ENCODE results near the gene NEK6.

Gene NEK6

DNA sequence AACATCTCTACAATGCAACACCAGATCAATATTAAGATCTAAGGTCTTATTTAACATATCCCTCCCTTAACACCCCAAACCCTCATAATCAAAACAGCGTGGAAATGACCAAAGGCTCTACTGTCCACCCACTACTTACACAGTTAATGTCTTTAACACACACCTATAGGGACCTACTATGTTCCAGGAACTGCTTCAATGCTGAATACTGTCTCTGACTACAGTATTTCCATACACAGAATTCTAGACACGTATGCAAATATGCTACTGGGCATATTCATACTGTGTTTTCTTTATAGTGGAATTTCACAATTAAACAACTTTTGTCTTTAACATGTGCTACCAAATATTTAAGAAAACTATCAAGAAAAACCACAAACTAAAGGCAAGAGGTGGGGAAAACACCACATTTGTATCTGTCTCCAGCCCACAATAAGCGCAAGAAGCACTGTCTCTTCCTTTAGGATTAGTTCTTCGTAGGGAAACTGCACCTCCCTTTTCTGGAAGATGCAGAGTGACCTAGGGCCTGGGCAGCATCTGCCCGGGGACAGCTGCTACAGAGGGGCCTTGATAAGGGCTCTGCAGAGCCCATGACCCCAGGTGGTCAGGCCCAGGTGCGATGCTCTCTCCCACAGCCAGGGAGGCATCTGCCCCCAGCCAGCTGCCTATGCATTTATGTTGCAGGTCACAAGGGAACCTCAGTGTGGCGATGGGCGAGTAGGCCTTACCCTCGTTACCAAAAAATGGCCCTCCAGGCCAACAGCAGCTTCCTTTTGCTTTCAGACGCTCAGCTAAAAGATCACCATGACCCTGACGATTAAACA lies 102.3 kb downstream of the NEK6 start:
- no peaks in the 10 kb centered on the region for H3K27me3 Mint-ChIP-seq (ENCODE audit: low read depth)
- no peak overlapping the region for H3K4me3 Mint-ChIP-seq
- H3K9me3 Mint-ChIP-seq: no peaks in the 10 kb centered on the region
- H3K27ac Mint-ChIP-seq: no peak overlapping the region
- H3K36me3 Mint-ChIP-seq (ENCODE audit: low read depth): peaks cover 17% of the 10 kb centered on the region
- DNase-seq (ENCODE audit: low spot score): no peak
- peaks cover 25% of the 10 kb centered on the region for H3K4me1 Mint-ChIP-seq (ENCODE audit: low read depth)

GRCh38 chr9:124361128-124361527 lies 103.4 kb downstream of the NEK6 start:
- H3K36me3 Mint-ChIP-seq (ENCODE audit: low read depth): peaks cover 15% of the 10 kb centered on the region
- H3K4me3 Mint-ChIP-seq: no peak overlapping the region
- H3K4me1 Mint-ChIP-seq (ENCODE audit: low read depth): peaks cover 26% of the 10 kb centered on the region
- no peak for DNase-seq (ENCODE audit: low spot score)
- no peak overlapping the region for H3K27ac Mint-ChIP-seq
- no peaks in the 10 kb centered on the region for H3K27me3 Mint-ChIP-seq (ENCODE audit: low read depth)
- no peaks in the 10 kb centered on the region for H3K9me3 Mint-ChIP-seq

DNA sequence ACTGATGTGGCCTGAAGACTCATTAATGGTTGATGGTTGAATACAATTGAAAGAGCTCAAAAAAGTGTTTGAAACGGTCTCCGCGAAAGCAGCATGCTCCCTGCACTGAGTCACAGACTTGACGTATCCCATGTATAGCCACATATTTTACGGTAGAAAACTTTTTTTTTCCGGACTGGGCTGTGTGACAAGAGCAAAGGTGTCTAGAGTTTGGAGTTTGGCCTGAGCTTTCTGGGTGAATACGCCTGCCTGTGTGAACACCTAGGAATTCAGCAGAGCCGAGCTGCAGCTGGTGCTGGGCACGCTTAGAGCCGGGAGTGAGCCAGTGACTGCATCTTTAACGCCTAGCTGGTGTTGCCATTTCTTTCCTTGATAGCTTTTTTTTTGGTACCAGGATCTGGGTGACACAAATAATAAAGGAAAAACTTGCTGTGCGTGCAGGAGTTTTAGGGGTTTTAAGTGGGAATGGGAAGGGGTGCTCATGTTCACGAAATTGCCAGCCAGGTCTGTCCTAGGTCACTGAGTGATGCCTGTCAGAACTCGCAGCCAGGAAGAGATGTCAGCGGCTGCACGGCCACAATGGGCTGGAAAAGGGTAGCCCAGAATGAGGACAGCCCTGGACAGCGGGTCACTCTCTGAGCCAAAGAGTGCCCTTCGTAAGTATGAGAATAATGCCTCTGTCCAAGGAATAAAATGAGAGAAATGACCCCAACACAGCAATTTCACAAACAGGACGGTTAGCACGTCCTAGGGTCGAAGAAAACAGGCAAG lies 105.8 kb downstream of the NEK6 start:
- peaks cover 7% of the 10 kb centered on the region for H3K36me3 Mint-ChIP-seq (ENCODE audit: low read depth)
- no peaks in the 10 kb centered on the region for H3K9me3 Mint-ChIP-seq
- peaks cover 20% of the 10 kb centered on the region for H3K4me1 Mint-ChIP-seq (ENCODE audit: low read depth)
- H3K27me3 Mint-ChIP-seq (ENCODE audit: low read depth): no peaks in the 10 kb centered on the region
- no peak overlapping the region for H3K4me3 Mint-ChIP-seq
- no peak for DNase-seq (ENCODE audit: low spot score)
- no peak overlapping the region for H3K27ac Mint-ChIP-seq

- Mint-ChIP-seq H3K27me3 (ENCODE audit: low read depth) (no peaks in the 10 kb centered on the region), H3K27ac (no peak overlapping the region), H3K4me3 (no peak overlapping the region), H3K9me3 (no peaks in the 10 kb centered on the region), H3K4me1 (ENCODE audit: low read depth) (peaks cover 19% of the 10 kb centered on the region), H3K36me3 (ENCODE audit: low read depth) (peaks cover 7% of the 10 kb centered on the region)
- no peak for DNase-seq (ENCODE audit: low spot score)
These were observed 106.4 kb downstream of the NEK6 start for GRCh38 chr9:124364141-124364540.

DNA sequence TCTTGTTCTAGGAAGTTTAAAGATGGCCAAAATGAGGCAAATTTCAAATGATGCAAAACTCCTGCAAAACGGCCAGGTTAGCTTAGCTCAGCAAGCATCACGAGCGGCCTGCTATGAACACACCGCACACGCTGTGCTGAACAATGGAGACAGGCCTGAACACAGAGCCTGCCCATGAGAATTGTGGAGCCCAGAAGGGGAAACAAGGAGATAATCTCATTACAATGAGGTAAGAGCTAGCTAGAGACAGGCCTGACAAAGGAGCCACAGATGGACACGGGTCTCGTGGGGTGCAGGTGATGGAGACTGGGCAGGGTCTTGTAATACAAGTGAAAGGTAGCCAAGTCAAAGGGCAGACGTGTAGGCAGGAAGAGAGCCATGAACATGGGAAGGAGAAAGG lies 107.3 kb downstream of the NEK6 start:
- H3K27ac Mint-ChIP-seq: no peak overlapping the region
- no peak overlapping the region for H3K4me3 Mint-ChIP-seq
- H3K4me1 Mint-ChIP-seq (ENCODE audit: low read depth): peaks cover 14% of the 10 kb centered on the region
- H3K27me3 Mint-ChIP-seq (ENCODE audit: low read depth): no peaks in the 10 kb centered on the region
- no peaks in the 10 kb centered on the region for H3K9me3 Mint-ChIP-seq
- no peak for DNase-seq (ENCODE audit: low spot score)
- H3K36me3 Mint-ChIP-seq (ENCODE audit: low read depth): peaks cover 4% of the 10 kb centered on the region

GRCh38 chr9:124366476-124367220 lies 108.9 kb downstream of the NEK6 start:
- no peak for DNase-seq (ENCODE audit: low spot score)
- H3K36me3 Mint-ChIP-seq (ENCODE audit: low read depth): peaks cover 4% of the 10 kb centered on the region
- peaks cover 14% of the 10 kb centered on the region for H3K4me1 Mint-ChIP-seq (ENCODE audit: low read depth)
- H3K27ac Mint-ChIP-seq: no peak overlapping the region
- H3K27me3 Mint-ChIP-seq (ENCODE audit: low read depth): no peaks in the 10 kb centered on the region
- H3K4me3 Mint-ChIP-seq: no peak overlapping the region
- H3K9me3 Mint-ChIP-seq: no peaks in the 10 kb centered on the region

DNA sequence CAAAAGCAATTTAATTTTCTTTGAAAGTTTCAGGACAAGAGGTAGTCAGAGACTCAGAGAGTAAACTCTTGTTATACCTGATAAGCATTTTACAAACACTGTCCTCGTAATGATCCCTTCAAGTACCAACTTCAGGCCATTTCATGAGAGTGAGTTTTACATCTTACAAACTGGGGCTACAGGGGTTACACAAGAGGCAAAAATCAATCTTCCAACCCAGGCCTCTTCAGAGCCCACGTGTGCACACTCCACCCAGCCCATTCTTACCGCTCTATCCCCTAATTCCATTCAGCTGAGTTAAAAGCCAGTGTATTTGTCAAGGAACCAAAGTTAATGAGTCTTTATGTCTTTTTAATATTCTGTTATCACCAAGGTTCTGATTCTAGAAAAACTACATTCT lies 110.9 kb downstream of the NEK6 start:
- Mint-ChIP-seq H3K4me1 (ENCODE audit: low read depth) (peaks cover 14% of the 10 kb centered on the region), H3K9me3 (peaks cover under 1% of the 10 kb centered on the region), H3K36me3 (ENCODE audit: low read depth) (peaks cover 9% of the 10 kb centered on the region), H3K4me3 (no peak overlapping the region), H3K27me3 (ENCODE audit: low read depth) (no peaks in the 10 kb centered on the region), H3K27ac (no peak overlapping the region)
- no peak for DNase-seq (ENCODE audit: low spot score)

GRCh38 chr9:124369231-124369797 lies 111.6 kb downstream of the NEK6 start:
- Mint-ChIP-seq H3K36me3 (ENCODE audit: low read depth) (peaks cover 12% of the 10 kb centered on the region), H3K27me3 (ENCODE audit: low read depth) (no peaks in the 10 kb centered on the region), H3K9me3 (peaks cover 5% of the 10 kb centered on the region), H3K4me1 (ENCODE audit: low read depth) (peaks cover 14% of the 10 kb centered on the region), H3K4me3 (no peak overlapping the region), H3K27ac (no peak overlapping the region)
- no peak for DNase-seq (ENCODE audit: low spot score)

DNA sequence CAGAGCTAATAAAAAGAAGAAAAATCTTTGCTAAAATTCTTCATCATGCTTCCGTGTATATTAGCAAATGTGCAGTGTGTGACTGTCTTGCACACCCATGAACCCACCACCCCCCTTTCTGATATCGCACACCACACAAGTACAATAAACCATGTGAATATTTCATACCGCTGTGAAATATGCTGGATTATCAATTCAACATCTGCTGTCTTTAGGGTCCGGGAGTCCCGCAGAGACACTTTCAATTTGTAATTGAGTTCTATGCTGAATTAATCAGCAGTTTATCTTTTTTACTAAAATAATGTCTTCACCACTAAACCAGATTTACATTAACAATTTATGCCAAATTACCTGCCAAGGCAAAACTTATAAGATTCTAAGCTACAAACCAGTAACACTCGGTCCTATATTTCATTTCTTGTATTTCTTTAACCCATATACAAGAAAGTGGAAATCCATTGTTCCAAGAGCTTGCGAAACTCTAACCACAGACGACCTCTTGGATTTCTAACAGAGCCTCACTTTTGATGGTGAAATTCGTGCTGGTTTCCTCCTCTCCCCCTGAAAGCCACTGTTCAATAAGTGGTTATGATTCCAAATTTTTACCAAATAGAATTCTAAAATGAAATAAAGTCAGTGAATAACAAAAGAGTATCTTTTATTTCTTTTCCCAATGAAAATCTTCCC lies 113.3 kb downstream of the NEK6 start:
- Mint-ChIP-seq H3K4me1 (ENCODE audit: low read depth) (peaks cover 10% of the 10 kb centered on the region), H3K4me3 (no peak overlapping the region), H3K27me3 (ENCODE audit: low read depth) (no peaks in the 10 kb centered on the region), H3K36me3 (ENCODE audit: low read depth) (peaks cover 12% of the 10 kb centered on the region), H3K9me3 (peaks cover 5% of the 10 kb centered on the region), H3K27ac (no peak overlapping the region)
- DNase-seq (ENCODE audit: low spot score): no peak

GRCh38 chr9:124372038-124372437 lies 114.3 kb downstream of the NEK6 start:
- no peak for DNase-seq (ENCODE audit: low spot score)
- Mint-ChIP-seq H3K4me1 (ENCODE audit: low read depth) (peaks cover 7% of the 10 kb centered on the region), H3K27me3 (ENCODE audit: low read depth) (no peaks in the 10 kb centered on the region), H3K36me3 (ENCODE audit: low read depth) (peaks cover 13% of the 10 kb centered on the region), H3K27ac (no peak overlapping the region), H3K4me3 (no peak overlapping the region), H3K9me3 (peaks cover 5% of the 10 kb centered on the region)

GRCh38 chr9:124373386-124373785 lies 115.6 kb downstream of the NEK6 start:
- Mint-ChIP-seq H3K4me1 (ENCODE audit: low read depth) (peaks cover 2% of the 10 kb centered on the region), H3K27ac (no peak overlapping the region), H3K36me3 (ENCODE audit: low read depth) (peaks cover 13% of the 10 kb centered on the region), H3K9me3 (peaks cover 5% of the 10 kb centered on the region), H3K27me3 (ENCODE audit: low read depth) (no peaks in the 10 kb centered on the region), H3K4me3 (no peak overlapping the region)
- no peak for DNase-seq (ENCODE audit: low spot score)

DNA sequence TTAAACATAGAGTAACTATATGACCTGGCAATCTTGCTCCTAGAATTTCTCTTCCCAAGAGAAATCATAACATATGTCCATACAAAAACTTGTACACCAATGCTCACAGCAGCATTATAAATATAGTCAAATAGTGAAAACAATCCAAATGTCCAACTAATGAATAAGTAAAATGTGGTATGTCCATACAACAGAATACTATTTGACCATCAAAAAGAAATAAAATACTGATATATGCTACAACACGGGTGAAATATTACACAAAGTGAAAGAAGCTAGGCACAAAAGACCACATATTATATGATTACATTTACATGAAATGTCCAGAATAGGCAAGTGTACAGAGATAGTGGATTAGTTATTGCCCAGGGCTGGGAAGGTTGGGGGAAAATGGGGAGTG lies 116.1 kb downstream of the NEK6 start:
- DNase-seq (ENCODE audit: low spot score): no peak
- Mint-ChIP-seq H3K27ac (no peak overlapping the region), H3K36me3 (ENCODE audit: low read depth) (peaks cover 13% of the 10 kb centered on the region), H3K4me3 (no peak overlapping the region), H3K9me3 (peaks cover 5% of the 10 kb centered on the region), H3K27me3 (ENCODE audit: low read depth) (no peaks in the 10 kb centered on the region), H3K4me1 (ENCODE audit: low read depth) (peaks cover under 1% of the 10 kb centered on the region)

GRCh38 chr9:124375726-124376125 lies 118.0 kb downstream of the NEK6 start:
- H3K4me1 Mint-ChIP-seq (ENCODE audit: low read depth): no peaks in the 10 kb centered on the region
- H3K9me3 Mint-ChIP-seq: peaks cover 5% of the 10 kb centered on the region
- H3K36me3 Mint-ChIP-seq (ENCODE audit: low read depth): peaks cover 13% of the 10 kb centered on the region
- no peak overlapping the region for H3K4me3 Mint-ChIP-seq
- DNase-seq (ENCODE audit: low spot score): no peak
- H3K27ac Mint-ChIP-seq: no peak overlapping the region
- H3K27me3 Mint-ChIP-seq (ENCODE audit: low read depth): no peaks in the 10 kb centered on the region
